Measurements from ENCODE around the gene DIP2C.

DIP2C gene

DNA sequence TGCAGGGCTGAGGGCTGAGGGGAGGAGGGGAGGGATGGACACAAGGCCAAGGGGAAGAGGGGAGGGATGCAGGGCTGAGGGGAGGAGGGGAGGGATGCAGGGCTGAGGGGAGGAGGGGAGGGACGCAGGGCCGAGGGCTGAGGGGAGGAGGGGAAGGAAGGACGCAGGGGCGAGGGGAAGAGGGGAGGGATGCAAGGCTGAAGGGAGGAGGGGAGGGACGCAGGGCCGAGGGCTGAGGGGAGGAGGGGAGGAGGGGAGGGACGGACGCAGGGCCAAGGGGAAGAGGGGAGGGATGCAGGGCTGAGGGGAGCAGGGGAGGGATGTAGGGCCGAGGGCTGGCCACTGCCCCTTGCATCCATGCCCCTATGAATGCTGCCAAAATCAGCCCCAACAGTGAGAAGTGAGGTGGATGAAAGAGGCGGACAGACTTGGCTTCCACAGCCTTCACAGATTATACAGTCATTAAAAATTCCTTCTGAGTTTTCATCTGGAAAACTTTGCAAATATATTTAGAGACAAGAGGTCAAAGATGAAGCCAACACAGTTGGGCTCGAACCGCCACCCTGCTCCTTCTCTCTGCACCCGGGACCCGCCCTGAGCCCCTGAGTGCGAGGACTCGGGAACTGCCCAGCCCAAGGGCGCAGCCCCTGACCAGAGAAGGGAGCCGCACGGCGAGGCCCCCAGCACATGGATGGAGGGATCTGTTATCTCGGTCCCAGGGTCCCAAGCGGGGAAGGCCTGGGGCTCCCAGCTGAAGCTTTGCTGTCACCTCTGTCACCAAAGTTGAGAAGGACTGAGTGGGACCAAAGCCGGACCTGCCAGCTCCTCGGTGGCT lies 65.8 kb downstream of the DIP2C start:
- H3K4me1 ChIP-seq (ENCODE audit: insufficient read depth, low read length, poor library complexity, severe bottlenecking): peaks cover 6% of the 10 kb centered on the region
- H2AFZ ChIP-seq (ENCODE audit: low read length): no peak overlapping the region
- no peaks in the 10 kb centered on the region for H4K20me1 ChIP-seq (ENCODE audit: insufficient read depth, low read length, poor library complexity, severe bottlenecking)
- no peaks in the 10 kb centered on the region for H3K9me3 ChIP-seq (ENCODE audit: insufficient read depth, low read depth, low read length)
- no peaks in the 10 kb centered on the region for H3K9me2 ChIP-seq (replicated peaks; ENCODE audit: low read depth, low read length)
- H3K9ac ChIP-seq (ENCODE audit: low read depth, low read length, poor library complexity, severe bottlenecking): no peak overlapping the region
- H3K36me3 ChIP-seq (ENCODE audit: insufficient read depth, low read length): no peaks in the 10 kb centered on the region
- H3F3A ChIP-seq (ENCODE audit: low read depth): no peaks in the 10 kb centered on the region
- no peaks in the 10 kb centered on the region for H3K79me2 ChIP-seq (ENCODE audit: insufficient read depth, low read length)
- no peak overlapping the region for H3K4me2 ChIP-seq (ENCODE audit: low read depth, low read length, poor library complexity, severe bottlenecking)
- no peak overlapping the region for H3K4me3 ChIP-seq (ENCODE audit: low read length, poor library complexity, severe bottlenecking)
- H3K27me3 ChIP-seq (ENCODE audit: insufficient read depth, low read length, poor library complexity, severe bottlenecking): no peaks in the 10 kb centered on the region
- TF ChIP-seq, protein P1, sequence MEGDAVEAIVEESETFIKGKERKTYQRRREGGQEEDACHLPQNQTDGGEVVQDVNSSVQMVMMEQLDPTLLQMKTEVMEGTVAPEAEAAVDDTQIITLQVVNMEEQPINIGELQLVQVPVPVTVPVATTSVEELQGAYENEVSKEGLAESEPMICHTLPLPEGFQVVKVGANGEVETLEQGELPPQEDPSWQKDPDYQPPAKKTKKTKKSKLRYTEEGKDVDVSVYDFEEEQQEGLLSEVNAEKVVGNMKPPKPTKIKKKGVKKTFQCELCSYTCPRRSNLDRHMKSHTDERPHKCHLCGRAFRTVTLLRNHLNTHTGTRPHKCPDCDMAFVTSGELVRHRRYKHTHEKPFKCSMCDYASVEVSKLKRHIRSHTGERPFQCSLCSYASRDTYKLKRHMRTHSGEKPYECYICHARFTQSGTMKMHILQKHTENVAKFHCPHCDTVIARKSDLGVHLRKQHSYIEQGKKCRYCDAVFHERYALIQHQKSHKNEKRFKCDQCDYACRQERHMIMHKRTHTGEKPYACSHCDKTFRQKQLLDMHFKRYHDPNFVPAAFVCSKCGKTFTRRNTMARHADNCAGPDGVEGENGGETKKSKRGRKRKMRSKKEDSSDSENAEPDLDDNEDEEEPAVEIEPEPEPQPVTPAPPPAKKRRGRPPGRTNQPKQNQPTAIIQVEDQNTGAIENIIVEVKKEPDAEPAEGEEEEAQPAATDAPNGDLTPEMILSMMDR (conservative IDR thresholded peaks at IDR 0.05; ENCODE audit: low read length): no peak
- TF ChIP-seq EZH2phosphoT487 (IDR thresholded peaks at IDR 0.05; ENCODE audit: borderline replicate concordance): no peak

GRCh38 chr10:623014-623413 lies 66.5 kb downstream of the DIP2C start:
- H4K20me1 ChIP-seq (ENCODE audit: insufficient read depth, low read length, poor library complexity, severe bottlenecking): no peaks in the 10 kb centered on the region
- TF ChIP-seq, protein P1 (conservative IDR thresholded peaks at IDR 0.05; ENCODE audit: low read length): no peak
- no peak for TF ChIP-seq EZH2phosphoT487 (IDR thresholded peaks at IDR 0.05; ENCODE audit: borderline replicate concordance)
- H3K4me3 ChIP-seq (ENCODE audit: low read length, poor library complexity, severe bottlenecking): no peak overlapping the region
- H3F3A ChIP-seq (ENCODE audit: low read depth): no peaks in the 10 kb centered on the region
- no peaks in the 10 kb centered on the region for H3K27me3 ChIP-seq (ENCODE audit: insufficient read depth, low read length, poor library complexity, severe bottlenecking)
- H3K4me1 ChIP-seq (ENCODE audit: insufficient read depth, low read length, poor library complexity, severe bottlenecking): peaks cover 3% of the 10 kb centered on the region
- H3K79me2 ChIP-seq (ENCODE audit: insufficient read depth, low read length): no peaks in the 10 kb centered on the region
- H3K9me2 ChIP-seq (replicated peaks; ENCODE audit: low read depth, low read length): no peaks in the 10 kb centered on the region
- H3K9ac ChIP-seq (ENCODE audit: low read depth, low read length, poor library complexity, severe bottlenecking): no peak overlapping the region
- H3K4me2 ChIP-seq (ENCODE audit: low read depth, low read length, poor library complexity, severe bottlenecking): no peak overlapping the region
- H2AFZ ChIP-seq (ENCODE audit: low read length): no peak overlapping the region
- no peaks in the 10 kb centered on the region for H3K9me3 ChIP-seq (ENCODE audit: insufficient read depth, low read depth, low read length)
- H3K36me3 ChIP-seq (ENCODE audit: insufficient read depth, low read length): no peaks in the 10 kb centered on the region

DNA sequence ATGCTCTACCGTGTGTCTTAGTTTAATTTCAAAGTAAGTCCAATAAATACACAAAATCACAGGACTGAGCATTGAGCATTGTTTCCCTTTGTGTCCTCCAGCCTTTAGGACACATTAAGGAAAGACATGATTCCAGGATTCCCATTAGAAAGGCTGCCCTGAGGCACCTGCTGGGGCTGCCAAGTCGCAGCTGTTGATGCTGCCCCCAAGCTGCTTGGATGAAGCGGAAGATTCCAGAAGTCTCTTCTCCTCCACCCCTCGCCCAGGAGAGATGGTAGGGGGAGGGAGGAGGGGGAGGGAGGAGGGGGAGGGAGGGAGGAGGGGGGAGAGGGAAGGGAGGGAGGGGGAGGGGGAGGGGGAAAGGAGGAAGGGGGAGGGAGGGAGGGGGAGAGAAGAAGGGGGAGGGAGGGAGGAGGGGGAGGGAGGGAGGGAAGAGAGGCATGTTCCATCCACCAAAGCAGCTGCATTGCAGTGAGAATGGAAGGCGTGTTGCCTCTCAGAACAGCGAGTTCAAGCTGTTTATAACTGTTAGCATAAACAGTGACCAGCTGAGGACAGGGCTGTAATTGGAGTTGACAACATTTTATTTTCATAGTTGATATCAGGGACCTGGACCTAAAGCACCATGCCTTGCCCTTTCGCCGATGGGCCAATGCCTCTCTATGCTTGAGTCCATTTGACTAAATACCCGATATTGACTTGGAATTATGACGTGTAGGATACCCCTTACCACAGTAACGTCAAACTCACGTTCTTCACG lies 67.3 kb downstream of the DIP2C start:
- Histone ChIP-seq H3K4me3 (ENCODE audit: low read length, poor library complexity, severe bottlenecking) (no peak overlapping the region), H3K9me2 (replicated peaks; ENCODE audit: low read depth, low read length) (no peaks in the 10 kb centered on the region), H3F3A (ENCODE audit: low read depth) (no peaks in the 10 kb centered on the region), H3K36me3 (ENCODE audit: insufficient read depth, low read length) (no peaks in the 10 kb centered on the region), H3K79me2 (ENCODE audit: insufficient read depth, low read length) (no peaks in the 10 kb centered on the region), H3K9me3 (ENCODE audit: insufficient read depth, low read depth, low read length) (no peaks in the 10 kb centered on the region), H3K4me2 (ENCODE audit: low read depth, low read length, poor library complexity, severe bottlenecking) (no peak overlapping the region), H3K27me3 (ENCODE audit: insufficient read depth, low read length, poor library complexity, severe bottlenecking) (no peaks in the 10 kb centered on the region), H2AFZ (ENCODE audit: low read length) (no peak overlapping the region), H3K9ac (ENCODE audit: low read depth, low read length, poor library complexity, severe bottlenecking) (no peak overlapping the region), H3K4me1 (ENCODE audit: insufficient read depth, low read length, poor library complexity, severe bottlenecking) (peaks cover 3% of the 10 kb centered on the region), H4K20me1 (ENCODE audit: insufficient read depth, low read length, poor library complexity, severe bottlenecking) (no peaks in the 10 kb centered on the region)
- TF ChIP-seq EZH2phosphoT487 (IDR thresholded peaks at IDR 0.05; ENCODE audit: borderline replicate concordance): no peak
- TF ChIP-seq, protein P1 (conservative IDR thresholded peaks at IDR 0.05; ENCODE audit: low read length): no peak

Measured in Loucy (cell line).